Nephron (organoid): ENCODE measurements around the gene PRKACB.
A peak's percentile ranks its signal among the peaks of the same experiment; 100 is the strongest.
"Not testable (repeated sequence)": the region's sequence is repeated elsewhere in the genome, so short reads cannot be mapped to it uniquely, and the experiment has no call there.

Experiments used
- H3K27ac Mint-ChIP-seq, 3 experiments: 2 replicates each; pipeline ENCODE4 v1.8.0; 2020; ENCODE audit warnings: mixed read lengths in 3 of 3, mild to moderate bottlenecking in 2 of 3, moderate library complexity in 1 of 3
- H3K27me3 Mint-ChIP-seq: 2 replicates; pipeline ENCODE4 v1.8.0; 2021; ENCODE audit warnings: low read depth, mild to moderate bottlenecking, moderate library complexity, mixed read lengths
- H3K36me3 Mint-ChIP-seq: 2 replicates; pipeline ENCODE4 v1.8.0; 2020; ENCODE audit warnings: low read depth, mixed read lengths
- H3K4me1 Mint-ChIP-seq: 2 replicates; pipeline ENCODE4 v1.8.0; 2020; ENCODE audit warnings: mixed read lengths
- H3K4me3 Mint-ChIP-seq, 3 experiments: 2 replicates each; pipeline ENCODE4 v1.8.0; 2020; ENCODE audit warnings: mild to moderate bottlenecking in 3 of 3, mixed read lengths in 3 of 3, moderate library complexity in 2 of 3
- H3K9me3 Mint-ChIP-seq: 2 replicates; pipeline ENCODE4 v1.8.0; 2020; ENCODE audit warnings: mixed read lengths
- CTCF ChIP-seq, 3 experiments: fragments of 200-600 bp; sonication (generic); IDR thresholded peaks; one replicate each; pipeline ENCODE4 v1.5.0; 2021; ENCODE audit warnings: antibody characterized with exemption in 3 of 3; ENCODE audit not compliant: unreplicated experiment in 3 of 3

Gene PRKACB

GRCh38 chr1:84143796-84144565 is at the start of gene PRKACB:
Gene PRKACB (plus strand): TSS chr1:84144271. CDS start chr1:84144362, 91 bp downstream.
- Mint-ChIP-seq H3K27me3 (no peaks in the 10 kb centered on the region), H3K36me3 (peaks cover under 1% of the 10 kb centered on the region), H3K4me1 (peaks cover 3% of the 10 kb centered on the region), H3K4me3 (no peak within 1 kb of the TSS), H3K9me3 (peaks cover 3% of the 10 kb centered on the region), H3K27ac (peak within 1 kb of the TSS; percentile 22 to 77 (median 53))
- no peak for TF ChIP-seq CTCF (IDR thresholded peaks at IDR 0.05; ENCODE audit: unreplicated experiment in 3 of 3)

GRCh38 chr1:84095308-84095707 is 48.8 kb upstream of the PRKACB start:
- no peak overlapping the region for H3K27ac Mint-ChIP-seq
- no peaks in the 10 kb centered on the region for H3K4me1 Mint-ChIP-seq
- peaks cover 30% of the 10 kb centered on the region for H3K9me3 Mint-ChIP-seq
- no peaks in the 10 kb centered on the region for H3K27me3 Mint-ChIP-seq
- TF ChIP-seq CTCF (IDR thresholded peaks at IDR 0.05; ENCODE audit: unreplicated experiment in 3 of 3): no peak
- no peak overlapping the region for H3K4me3 Mint-ChIP-seq
- H3K36me3 Mint-ChIP-seq: peaks cover 51% of the 10 kb centered on the region

- no peak overlapping the region for H3K27ac Mint-ChIP-seq
- H3K4me1 Mint-ChIP-seq: no peaks in the 10 kb centered on the region
- H3K4me3 Mint-ChIP-seq: no peak overlapping the region
- TF ChIP-seq CTCF (IDR thresholded peaks at IDR 0.05; ENCODE audit: unreplicated experiment in 3 of 3): no peak
- H3K27me3 Mint-ChIP-seq: no peaks in the 10 kb centered on the region
- H3K9me3 Mint-ChIP-seq: peaks cover 30% of the 10 kb centered on the region
- H3K36me3 Mint-ChIP-seq: peaks cover 51% of the 10 kb centered on the region
These were observed 47.9 kb upstream of the PRKACB start for GRCh38 chr1:84096176-84096575.

GRCh38 chr1:84101204-84101603 is 42.9 kb upstream of the PRKACB start:
- H3K27me3 Mint-ChIP-seq: no peaks in the 10 kb centered on the region
- H3K36me3 Mint-ChIP-seq: peaks cover 31% of the 10 kb centered on the region
- H3K9me3 Mint-ChIP-seq: peaks cover 14% of the 10 kb centered on the region
- no peak overlapping the region for H3K4me3 Mint-ChIP-seq
- H3K4me1 Mint-ChIP-seq: peaks cover 13% of the 10 kb centered on the region
- no peak for TF ChIP-seq CTCF (IDR thresholded peaks at IDR 0.05; ENCODE audit: unreplicated experiment in 3 of 3)
- H3K27ac Mint-ChIP-seq: no peak overlapping the region

- Mint-ChIP-seq H3K27ac (peak overlapping the region; percentile 27 to 59 (median 42)), H3K9me3 (peaks cover 16% of the 10 kb centered on the region), H3K27me3 (no peaks in the 10 kb centered on the region), H3K36me3 (peaks cover 33% of the 10 kb centered on the region), H3K4me1 (peaks cover 13% of the 10 kb centered on the region), H3K4me3 (no peak overlapping the region)
- no peak for TF ChIP-seq CTCF (IDR thresholded peaks at IDR 0.05; ENCODE audit: unreplicated experiment in 3 of 3)
These were observed 40.7 kb upstream of the PRKACB start for GRCh38 chr1:84103197-84103992.

- Mint-ChIP-seq H3K9me3 (peaks cover 13% of the 10 kb centered on the region), H3K36me3 (peaks cover 32% of the 10 kb centered on the region), H3K4me1 (peaks cover 13% of the 10 kb centered on the region)
- H3K27me3 Mint-ChIP-seq, H3K27ac Mint-ChIP-seq, H3K4me3 Mint-ChIP-seq: not testable (repeated sequence)
These were observed 36.5 kb upstream of the PRKACB start for GRCh38 chr1:84107538-84107937.
